ENCODE measurements around the gene SVEP1. TPM values are rescaled to one million over a fixed set of nuclear protein-coding genes. Genes with fewer than 3 reads are reported as not detected.

The SVEP1 gene
- polyA plus RNA-seq, 1 experiment, result 24.8 TPM

DNA sequence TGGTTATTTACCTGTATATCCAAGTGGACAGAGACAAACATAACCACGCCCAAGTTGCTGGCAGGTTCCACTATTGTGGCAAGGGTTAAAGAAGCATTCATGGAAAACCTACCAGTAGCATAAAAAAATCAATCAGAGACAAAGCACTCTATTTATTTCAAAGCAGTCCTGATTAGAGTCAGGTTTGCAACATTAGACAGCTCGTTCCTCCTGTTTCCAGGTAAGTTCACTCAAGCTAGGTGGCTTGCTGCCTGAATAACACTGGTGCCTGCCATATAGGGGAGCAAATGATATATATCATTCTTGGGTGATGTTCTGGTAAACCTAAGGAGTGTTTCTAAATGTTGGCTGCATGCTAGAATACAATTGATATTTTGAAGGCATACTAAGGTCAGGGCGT, 122.3 kb downstream of the SVEP1 start:
- TF ChIP-seq, protein P1, sequence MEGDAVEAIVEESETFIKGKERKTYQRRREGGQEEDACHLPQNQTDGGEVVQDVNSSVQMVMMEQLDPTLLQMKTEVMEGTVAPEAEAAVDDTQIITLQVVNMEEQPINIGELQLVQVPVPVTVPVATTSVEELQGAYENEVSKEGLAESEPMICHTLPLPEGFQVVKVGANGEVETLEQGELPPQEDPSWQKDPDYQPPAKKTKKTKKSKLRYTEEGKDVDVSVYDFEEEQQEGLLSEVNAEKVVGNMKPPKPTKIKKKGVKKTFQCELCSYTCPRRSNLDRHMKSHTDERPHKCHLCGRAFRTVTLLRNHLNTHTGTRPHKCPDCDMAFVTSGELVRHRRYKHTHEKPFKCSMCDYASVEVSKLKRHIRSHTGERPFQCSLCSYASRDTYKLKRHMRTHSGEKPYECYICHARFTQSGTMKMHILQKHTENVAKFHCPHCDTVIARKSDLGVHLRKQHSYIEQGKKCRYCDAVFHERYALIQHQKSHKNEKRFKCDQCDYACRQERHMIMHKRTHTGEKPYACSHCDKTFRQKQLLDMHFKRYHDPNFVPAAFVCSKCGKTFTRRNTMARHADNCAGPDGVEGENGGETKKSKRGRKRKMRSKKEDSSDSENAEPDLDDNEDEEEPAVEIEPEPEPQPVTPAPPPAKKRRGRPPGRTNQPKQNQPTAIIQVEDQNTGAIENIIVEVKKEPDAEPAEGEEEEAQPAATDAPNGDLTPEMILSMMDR (IDR thresholded peaks at IDR 0.05; ENCODE audit: insufficient read depth, low read depth, low read length), result no peak
- DNase-seq (ENCODE audit: low read depth), result no peak
- CTCF ChIA-PET, result interaction anchor here (1.0 kb wide), 1 partner anchor 29 kb away, joined by 3 read pairs; no protein-coding TSS in a partner anchor
- POLR2A ChIA-PET, result no interaction called here
- H3K27me3 ChIP-seq (ENCODE audit: control insufficient read depth, insufficient read depth, low read length), result no peaks in the 10 kb centered on the region
- peaks cover 2% of the 10 kb centered on the region; the same call in 1 of the 2 replicates for H3K36me3 ChIP-seq (ENCODE audit: control insufficient read depth, insufficient read depth, low read length)
- no peak overlapping the region for H3K4me3 ChIP-seq (ENCODE audit: low read depth, low read length)

DNA sequence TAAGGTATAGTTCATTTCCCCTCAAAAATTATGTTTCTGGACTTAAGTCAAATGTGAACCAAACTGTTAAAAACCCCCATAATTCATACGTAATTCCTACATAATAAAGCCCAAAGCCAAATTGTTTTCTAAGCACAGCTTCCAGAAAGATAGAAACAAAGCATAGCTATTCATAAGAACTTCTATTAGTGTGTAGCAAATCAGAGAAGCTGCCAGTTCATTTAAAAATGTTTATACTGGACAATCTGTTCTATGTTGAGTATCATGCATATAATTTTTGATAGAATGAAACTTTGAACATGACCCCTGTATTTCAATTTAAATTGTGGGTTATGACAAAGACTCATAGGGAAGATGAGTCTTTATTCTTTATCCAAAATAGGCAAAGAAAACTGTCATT, 122.9 kb downstream of the SVEP1 start:
- H3K36me3 ChIP-seq (ENCODE audit: control insufficient read depth, insufficient read depth, low read length), result peaks cover 2% of the 10 kb centered on the region; the same call in 1 of the 2 replicates
- TF ChIP-seq, protein P1 (IDR thresholded peaks at IDR 0.05; ENCODE audit: insufficient read depth, low read depth, low read length), result no peak
- ChIA-PET CTCF (interaction anchor here (1.0 kb wide), 1 partner anchor 29 kb away, joined by 3 read pairs; no protein-coding TSS in a partner anchor), POLR2A (no interaction called here)
- no peak for DNase-seq (ENCODE audit: low read depth)
- H3K4me3 ChIP-seq (ENCODE audit: low read depth, low read length), result no peak overlapping the region
- no peaks in the 10 kb centered on the region for H3K27me3 ChIP-seq (ENCODE audit: control insufficient read depth, insufficient read depth, low read length)

DNA sequence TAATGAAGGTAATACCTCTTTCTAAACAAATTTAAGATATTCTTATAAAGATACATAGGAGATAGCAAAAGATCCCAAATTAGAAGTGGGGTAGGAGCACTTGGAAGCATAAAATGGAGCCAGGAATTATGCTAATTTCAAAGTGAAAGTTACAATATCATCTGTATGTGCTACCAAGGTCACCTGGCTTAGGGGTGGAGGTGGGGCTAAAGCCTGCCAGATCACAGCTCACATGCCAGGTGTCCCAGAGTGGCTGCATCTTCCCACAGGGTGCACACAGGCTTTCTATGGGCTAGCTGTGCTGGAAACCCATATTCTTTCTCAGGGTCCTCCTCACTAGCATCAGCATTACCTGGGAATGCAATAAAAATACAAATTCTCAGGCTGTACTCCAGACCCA, 123.7 kb downstream of the SVEP1 start:
- TF ChIP-seq, protein P1 (IDR thresholded peaks at IDR 0.05; ENCODE audit: insufficient read depth, low read depth, low read length), result no peak
- peaks cover 2% of the 10 kb centered on the region; the same call in 1 of the 2 replicates for H3K36me3 ChIP-seq (ENCODE audit: control insufficient read depth, insufficient read depth, low read length)

DNA sequence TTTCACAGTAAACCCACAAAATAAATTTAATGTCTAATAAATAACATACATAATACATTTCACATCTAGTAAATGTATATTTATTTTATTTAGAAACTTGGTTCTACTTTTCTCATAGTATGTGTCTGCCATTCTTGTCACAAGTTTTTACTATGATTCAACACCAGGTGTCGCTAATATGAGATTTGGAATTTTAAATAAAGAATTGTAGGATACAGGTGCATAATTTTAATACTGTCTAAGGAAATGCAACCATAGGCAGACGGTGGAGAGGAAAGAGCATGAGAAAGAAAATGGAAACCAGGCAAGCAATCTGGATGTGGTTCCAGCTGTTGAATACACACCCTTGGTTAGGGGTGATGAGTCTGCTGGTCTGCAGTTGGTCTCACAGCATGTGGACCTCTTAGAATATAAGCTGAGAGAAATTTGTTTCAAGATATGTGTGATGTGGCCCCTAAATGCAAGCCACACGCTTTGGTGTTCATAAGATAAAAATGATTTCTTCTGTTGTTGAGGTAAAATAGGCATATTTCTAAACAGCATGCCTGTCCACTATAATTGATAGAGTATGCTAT, 127.2 kb downstream of the SVEP1 start:
- Histone ChIP-seq H3K27me3 (ENCODE audit: control insufficient read depth, insufficient read depth, low read length) (no peaks in the 10 kb centered on the region), H3K36me3 (ENCODE audit: control insufficient read depth, insufficient read depth, low read length) (peaks cover 2% of the 10 kb centered on the region; the same call in 1 of the 2 replicates), H3K4me3 (ENCODE audit: low read depth, low read length) (no peak overlapping the region)
- TF ChIP-seq, protein P1 (IDR thresholded peaks at IDR 0.05; ENCODE audit: insufficient read depth, low read depth, low read length), result peak; percentile 39
- ChIA-PET CTCF (interaction anchor here (0.7 kb wide), 1 partner anchor 53 kb away, joined by 3 read pairs; no protein-coding TSS in a partner anchor), POLR2A (no interaction called here)
- DNase-seq (ENCODE audit: low read depth), result no peak

More for the DNA sequence above, 123.7 kb downstream of the SVEP1 start:
- Histone ChIP-seq H3K4me3 (ENCODE audit: low read depth, low read length) (no peak overlapping the region), H3K27me3 (ENCODE audit: control insufficient read depth, insufficient read depth, low read length) (no peaks in the 10 kb centered on the region)
- ChIA-PET POLR2A (no interaction called here), CTCF (no interaction called here)
- no peak for DNase-seq (ENCODE audit: low read depth)

DNA sequence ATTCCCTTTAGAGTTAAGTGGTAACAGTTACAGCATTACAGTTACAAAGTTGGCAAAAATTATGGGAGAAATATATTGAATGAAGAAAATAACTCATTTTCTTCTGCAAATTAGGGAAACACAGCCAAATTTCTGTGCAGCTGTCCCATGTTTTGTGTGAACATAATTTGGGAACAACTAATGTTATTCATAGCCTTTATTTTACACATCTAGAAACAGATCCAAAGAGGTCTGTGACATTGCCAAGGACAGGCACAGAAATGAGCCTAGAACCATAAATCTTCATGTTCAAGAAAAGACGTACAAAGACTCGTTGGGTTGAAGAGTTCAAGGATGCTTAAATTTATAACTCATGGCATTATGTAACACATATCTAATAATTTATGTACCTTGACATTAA, 127.8 kb downstream of the SVEP1 start:
- ChIA-PET POLR2A (no interaction called here), CTCF (no interaction called here)
- TF ChIP-seq, protein P1 (IDR thresholded peaks at IDR 0.05; ENCODE audit: insufficient read depth, low read depth, low read length), result no peak
- Histone ChIP-seq H3K27me3 (ENCODE audit: control insufficient read depth, insufficient read depth, low read length) (no peaks in the 10 kb centered on the region), H3K36me3 (ENCODE audit: control insufficient read depth, insufficient read depth, low read length) (peaks cover 5% of the 10 kb centered on the region; the same call in 1 of the 2 replicates), H3K4me3 (ENCODE audit: low read depth, low read length) (no peak overlapping the region)
- DNase-seq (ENCODE audit: low read depth), result no peak

All from BJ (cell line).